CD4-positive, alpha-beta memory T cell (primary cell): ENCODE measurements around the gene AKT1. TPM values are rescaled to one million over a fixed set of nuclear protein-coding genes. Genes with fewer than 3 reads are reported as not detected.
A peak's percentile ranks its signal among the peaks of the same experiment; 100 is the strongest.

Experiments
- CTCF ChIA-PET: fragments of 350-600 bp; sonication (Branson Sonifier 250); formaldehyde crosslinking; loops from one replicate; lab custom pipeline; 2021; ENCODE audit warnings: inconsistent platforms; ENCODE audit not compliant: partially characterized antibody; lab: Charles Lee
- POLR2A ChIA-PET: fragments of 350-600 bp; sonication (Branson Sonifier 250); formaldehyde crosslinking; loops from one replicate; lab custom pipeline; 2021; ENCODE audit not compliant: partially characterized antibody; lab: Charles Lee
- DNase-seq, 5 donors: peaks; one replicate each; pipeline versions ENCODE4 v3.0.0 to v3.0.0-alpha.2; 2020 to 2022; ENCODE audit warnings: mixed read lengths in 1 of 5
- H3K27ac ChIP-seq: one replicate; pipeline ENCODE4 v1.7.0; 2013; ENCODE audit warnings: low read depth, low read length
- H3K27me3 ChIP-seq: 2 replicates; pipeline ENCODE4 v1.7.0; 2013; ENCODE audit warnings: mild to moderate bottlenecking, low read length, moderate library complexity; ENCODE audit not compliant: insufficient read depth
- H3K36me3 ChIP-seq: 2 replicates; pipeline ENCODE4 v1.7.0; 2013; ENCODE audit warnings: mild to moderate bottlenecking, low read length, moderate library complexity; ENCODE audit not compliant: insufficient read depth
- H3K4me1 ChIP-seq: 2 replicates; pipeline ENCODE4 v1.7.0; 2013; ENCODE audit warnings: mild to moderate bottlenecking, low read length, moderate library complexity; ENCODE audit not compliant: insufficient read depth
- H3K4me3 ChIP-seq, 2 donors: one replicate each; pipeline ENCODE4 v1.7.0; 2013; ENCODE audit warnings: low read length in 2 of 2, mild to moderate bottlenecking in 1 of 2
- H3K9me3 ChIP-seq, 2 donors: one replicate each; pipeline ENCODE4 v1.7.0; 2013; ENCODE audit warnings: low read length in 2 of 2, control low read depth in 1 of 2; ENCODE audit not compliant: control insufficient read depth in 1 of 2
- H3K27ac Mint-ChIP-seq, 7 donors: one replicate each; pipeline ENCODE4 v1.8.0; 2020 to 2021; ENCODE audit warnings: mixed read lengths in 7 of 7, mild to moderate bottlenecking in 6 of 7, inconsistent platforms in 3 of 7, moderate library complexity in 3 of 7
- H3K27me3 Mint-ChIP-seq, 2 donors: one replicate each; pipeline ENCODE4 v1.8.0; 2020 to 2021; ENCODE audit warnings: mixed read lengths in 2 of 2
- H3K36me3 Mint-ChIP-seq, 2 donors: one replicate each; pipeline ENCODE4 v1.8.0; 2020 to 2021; ENCODE audit warnings: mixed read lengths in 2 of 2, inconsistent platforms in 1 of 2, mild to moderate bottlenecking in 1 of 2
- H3K4me1 Mint-ChIP-seq, 4 donors: one replicate each; pipeline ENCODE4 v1.8.0; 2020 to 2021; ENCODE audit warnings: mixed read lengths in 4 of 4, mild to moderate bottlenecking in 1 of 4
- H3K4me3 Mint-ChIP-seq, 8 donors: one replicate each; pipeline ENCODE4 v1.8.0; 2020 to 2021; ENCODE audit warnings: mixed read lengths in 8 of 8, mild to moderate bottlenecking in 7 of 8, moderate library complexity in 6 of 8, inconsistent platforms in 3 of 8
- H3K9me3 Mint-ChIP-seq, 8 donors: one replicate each; pipeline ENCODE4 v1.8.0; 2020 to 2021; ENCODE audit warnings: mixed read lengths in 8 of 8, mild to moderate bottlenecking in 5 of 8, inconsistent platforms in 3 of 8, moderate library complexity in 1 of 8
- intact Hi-C: fragments of 100-400 bp; cut with micrococcal nuclease; formaldehyde crosslinking; loops from one replicate; pipeline ENCODE4 v1.15.1; 2023
- polyA plus RNA-seq, 2 donors: library from polyadenylated mRNA; unstranded; fragments of 300-500 nt; fragmentation: Illumina TruSeq; gene quantifications; one replicate each; pipeline ENCODE4 v1.2.3, GENCODE V29; 2021
- total RNA-seq, 2 experiments: library from RNA; stranded (reverse); gene quantifications; one replicate each; pipeline ENCODE4 v1.2.3, GENCODE V29; 2021

AKT1 gene
- total and polyA plus RNA-seq, 4 experiments from 2014 or later = 5.3 to 90.5 (median 56.1) TPM

DNA sequence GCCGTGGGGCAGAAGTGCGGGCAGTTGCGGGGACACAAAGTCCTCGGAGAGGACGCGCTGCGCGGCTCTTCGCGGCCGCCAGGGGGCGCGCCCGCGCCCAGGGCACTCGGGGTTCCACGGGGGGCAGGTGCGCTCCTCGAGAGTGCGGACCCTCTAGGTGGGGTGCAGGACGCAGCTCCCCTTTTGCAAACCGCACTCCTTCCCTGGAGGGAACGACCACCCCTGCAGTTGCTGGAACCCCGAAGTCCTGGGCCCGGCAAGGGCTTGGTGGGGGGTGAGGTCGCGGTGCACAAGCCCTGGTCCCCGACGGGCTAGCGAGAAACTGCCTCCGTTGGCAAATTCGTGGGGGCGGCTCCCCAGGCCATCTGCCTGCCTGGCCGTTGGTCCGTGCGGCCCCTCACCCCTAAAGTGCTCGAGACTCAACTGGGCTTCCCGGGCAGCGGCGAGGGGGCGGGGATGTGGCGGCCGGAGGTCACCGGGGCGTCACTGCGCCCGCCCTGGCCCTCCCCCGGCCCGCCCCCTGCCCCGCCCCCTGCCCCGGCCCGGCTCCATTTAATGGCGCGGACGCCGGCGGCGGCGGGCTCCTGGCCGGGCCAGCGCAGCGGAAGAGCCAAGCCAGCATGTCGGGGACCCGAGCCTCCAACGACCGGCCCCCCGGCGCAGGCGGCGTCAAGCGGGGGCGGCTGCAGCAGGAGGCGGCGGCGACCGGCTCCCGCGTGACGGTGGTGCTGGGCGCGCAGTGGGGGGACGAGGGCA, 71.7 kb downstream of the AKT1 start, which contains the start of gene ADSS1:
Gene ADSS1 (plus strand): TSS at position 579 of the 756 bp plus-strand sequence. CDS start 42 bp downstream, at position 621.
- H3K27ac Mint-ChIP-seq = peak within 1 kb of the TSS in 1 of 7 donors; percentile 53
- H3K27ac ChIP-seq = peak within 1 kb of the TSS; percentile 21

DNA sequence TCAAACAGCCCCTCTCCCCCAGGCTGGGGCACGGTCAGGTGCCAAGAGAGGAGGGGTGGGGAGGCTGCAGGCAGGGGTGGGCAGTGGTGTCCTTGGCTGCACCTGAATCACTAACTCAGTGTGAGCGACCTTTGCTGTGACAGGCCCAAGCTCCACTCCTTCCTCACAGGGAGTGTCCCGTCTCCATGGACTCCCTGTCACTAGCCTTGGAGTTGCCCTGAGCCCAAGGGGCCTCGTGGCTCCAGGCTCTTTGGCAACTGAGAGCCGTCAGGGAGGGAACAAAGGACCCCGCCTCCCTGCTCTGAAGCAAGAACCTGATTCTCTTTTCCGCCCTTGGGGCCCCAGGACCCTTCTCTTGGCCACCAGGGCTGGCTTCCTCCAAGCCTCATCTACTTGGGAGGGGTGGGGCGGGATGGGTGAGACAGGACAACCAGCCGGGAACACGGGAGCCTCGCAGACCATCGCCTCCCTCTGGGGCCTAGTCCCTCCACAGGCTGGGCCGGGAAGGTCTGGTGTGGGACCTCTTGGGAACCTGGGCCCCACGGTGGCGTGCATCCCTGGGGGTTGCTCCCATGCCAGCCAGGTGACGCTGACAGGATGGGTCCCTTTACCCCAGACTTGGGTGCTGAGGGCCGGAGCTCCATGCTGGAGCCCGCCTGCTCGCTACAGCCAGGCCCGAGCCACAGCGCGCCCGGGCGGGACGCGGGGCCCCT, 72.5 kb downstream of the AKT1 start:
- Mint-ChIP-seq H3K4me3 (peak overlapping the region in 1 of 8 donors; percentile 39), H3K27ac (no peak overlapping the region), H3K36me3 (peaks cover 0 to 5% of the 10 kb centered on the region in 2 donors), H3K9me3 (no peaks in the 10 kb centered on the region), H3K4me1 (no peaks in the 10 kb centered on the region), H3K27me3 (no peaks in the 10 kb centered on the region)
- DNase-seq = peak in 1 of 5 donors; percentile 11
- POLR2A ChIA-PET = interaction anchor here (0.8 to 4.2 kb wide), 5 partner anchors 16 to 46 kb away, joined by 3 to 21 read pairs (median 3); partner anchors contain the start of gene SIVA1
- Histone ChIP-seq H3K9me3 (no peaks in the 10 kb centered on the region), H3K4me1 (peaks cover 10% of the 10 kb centered on the region), H3K27ac (no peak overlapping the region), H3K4me3 (no peak overlapping the region), H3K36me3 (no peaks in the 10 kb centered on the region), H3K27me3 (no peaks in the 10 kb centered on the region)
- intact Hi-C loops = no loop called here
- CTCF ChIA-PET = interaction anchor here (0.9 to 3.8 kb wide), 7 partner anchors 14 to 147 kb away, joined by 3 to 16 read pairs (median 4); partner anchors contain the start of gene SIVA1

More for the DNA sequence above, 71.7 kb downstream of the AKT1 start, which contains the start of gene ADSS1:
- ChIA-PET CTCF (interaction anchor here (0.9 to 3.8 kb wide), 6 partner anchors 13 to 146 kb away, joined by 3 to 16 read pairs (median 4); partner anchors contain the start of gene SIVA1), POLR2A (interaction anchor here (0.8 to 4.2 kb wide), 5 partner anchors 17 to 47 kb away, joined by 3 to 21 read pairs (median 3); partner anchors contain the start of gene SIVA1)
- Histone ChIP-seq H3K9me3 (no peaks in the 10 kb centered on the region), H3K36me3 (no peaks in the 10 kb centered on the region), H3K27me3 (no peaks in the 10 kb centered on the region), H3K4me1 (peaks cover 10% of the 10 kb centered on the region), H3K4me3 (peak within 1 kb of the TSS; percentile 29 to 63)
- intact Hi-C loops = loop anchor here (1.0 kb wide), 1 partner anchor 28 kb away; no protein-coding TSS in a partner anchor
- H3K9me3 Mint-ChIP-seq = no peaks in the 10 kb centered on the region
- DNase-seq = peak; percentile 58 to 75 (median 65)
- H3K4me1 Mint-ChIP-seq = no peaks in the 10 kb centered on the region
- H3K4me3 Mint-ChIP-seq = peak within 1 kb of the TSS in 7 of 8 donors; percentile 30 to 82 (median 69)
- H3K36me3 Mint-ChIP-seq = peaks cover 0 to 5% of the 10 kb centered on the region in 2 donors
- H3K27me3 Mint-ChIP-seq = no peaks in the 10 kb centered on the region

DNA sequence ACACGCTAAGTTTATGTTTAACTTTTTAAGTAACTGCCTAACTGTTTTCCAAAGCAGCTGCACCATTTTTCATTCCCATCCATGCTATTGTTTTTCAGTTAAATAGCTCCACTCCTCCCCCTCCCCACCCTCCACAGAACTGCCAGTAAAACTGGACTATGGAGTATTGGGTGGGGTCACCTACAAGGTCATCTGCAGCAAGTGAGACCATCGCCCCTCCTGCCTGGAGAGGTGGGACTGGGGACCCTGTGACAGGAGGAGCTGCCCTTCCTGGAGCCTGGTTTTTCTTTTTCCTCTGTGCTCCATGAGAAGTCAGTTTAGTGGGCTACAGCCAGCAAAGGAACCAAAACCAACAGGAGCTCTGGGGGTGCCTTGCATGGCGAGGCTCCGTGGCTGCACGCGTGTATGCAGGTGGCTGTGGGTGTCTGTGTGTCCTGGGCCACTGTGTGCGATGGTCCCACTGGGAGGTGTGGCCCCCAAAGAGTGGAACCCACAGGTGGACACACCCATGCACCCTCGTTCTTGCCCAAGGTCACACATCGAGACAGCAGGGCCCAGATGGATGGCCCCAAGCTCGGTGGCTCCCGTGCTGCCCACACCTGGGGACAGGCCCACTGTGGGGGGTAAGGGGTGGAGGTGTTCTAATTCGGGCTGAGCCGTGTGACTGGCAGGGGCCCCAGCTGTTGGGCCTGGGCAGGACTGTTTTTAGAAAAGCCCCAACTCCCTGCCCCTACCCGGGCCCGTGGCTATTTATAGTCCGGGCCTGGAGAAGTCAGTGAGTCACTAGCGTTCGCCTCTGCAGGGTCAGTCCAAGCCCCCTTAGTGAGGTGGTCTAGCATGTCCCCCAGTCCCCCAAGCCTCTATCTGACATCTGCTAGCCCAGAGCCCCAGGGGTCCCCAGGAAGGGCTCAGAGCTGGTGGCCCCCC, 73.8 kb downstream of the AKT1 start:
- POLR2A ChIA-PET = interaction anchor here (1.6 to 4.2 kb wide), 2 partner anchors 31 to 32 kb away, joined by 3 to 21 read pairs; partner anchors contain the start of gene SIVA1
- Histone ChIP-seq H3K27me3 (no peaks in the 10 kb centered on the region), H3K27ac (no peak overlapping the region), H3K9me3 (no peaks in the 10 kb centered on the region), H3K36me3 (no peaks in the 10 kb centered on the region), H3K4me1 (peaks cover 10% of the 10 kb centered on the region), H3K4me3 (no peak overlapping the region)
- CTCF ChIA-PET = interaction anchor here (1.2 to 3.8 kb wide), 2 partner anchors 31 to 104 kb away, joined by 3 to 16 read pairs; partner anchors contain the start of gene SIVA1
- intact Hi-C loops = no loop called here
- Mint-ChIP-seq H3K27me3 (no peaks in the 10 kb centered on the region), H3K4me3 (no peak overlapping the region), H3K4me1 (peaks cover 0 to 2% (median under 1%) of the 10 kb centered on the region in 4 donors), H3K27ac (no peak overlapping the region), H3K9me3 (no peaks in the 10 kb centered on the region), H3K36me3 (peaks cover 0 to 8% of the 10 kb centered on the region in 2 donors)
- DNase-seq = no peak

Other genes with a start within 250 kb of the AKT1 start
- gene C14orf180, start 216.0 kb downstream of the AKT1 start, total RNA-seq = not detected
- gene C14orf180, start 216.0 kb downstream of the AKT1 start, polyA plus RNA-seq = not detected
- gene TMEM179, start 191.0 kb downstream of the AKT1 start, total RNA-seq = not detected
- gene TMEM179, start 191.0 kb downstream of the AKT1 start, polyA plus RNA-seq = not detected
- gene INF2, start 106.1 kb downstream of the AKT1 start, total RNA-seq = 10 to 100 TPM; 93.1 to 96.8 TPM
- gene INF2, start 106.1 kb downstream of the AKT1 start, polyA plus RNA-seq = 10 to 100 TPM in 1 of 2 donors, 1 to 10 TPM in 1; 4.0 to 11.6 TPM
- 1 to 10 TPM; 1.5 TPM for gene ADSS1, start 71.5 kb downstream of the AKT1 start, total RNA-seq
- gene ADSS1, start 71.5 kb downstream of the AKT1 start, polyA plus RNA-seq = 1 to 10 TPM in 1 of 2 donors, under 1 TPM in 1; 0.16 to 1.8 TPM
- 10 to 100 TPM; 69.3 to 80.2 TPM for gene SIVA1, start 42.6 kb downstream of the AKT1 start, total RNA-seq
- 100 to 1,000 TPM; 208 to 266 TPM for gene SIVA1, start 42.6 kb downstream of the AKT1 start, polyA plus RNA-seq
- 10 to 100 TPM; 11.6 to 12.3 TPM for gene ZBTB42, start 5.4 kb upstream of the AKT1 start, total RNA-seq
- gene ZBTB42, start 5.4 kb upstream of the AKT1 start, polyA plus RNA-seq = 1 to 10 TPM; 2.0 to 2.1 TPM
- 1 to 10 TPM; 3.0 to 3.8 TPM for gene CEP170B, start 69.5 kb upstream of the AKT1 start, total RNA-seq
- under 1 TPM in 1 of 2 donors, not detected in 1; 0.16 TPM for gene CEP170B, start 69.5 kb upstream of the AKT1 start, polyA plus RNA-seq
- not detected for gene PLD4, start 129.1 kb upstream of the AKT1 start, total RNA-seq
- gene PLD4, start 129.1 kb upstream of the AKT1 start, polyA plus RNA-seq = under 1 TPM in 1 of 2 donors, not detected in 1; 0.68 TPM
- gene AHNAK2, start 182.6 kb upstream of the AKT1 start, total RNA-seq = under 1 TPM; 0.06 to 0.15 TPM
- gene AHNAK2, start 182.6 kb upstream of the AKT1 start, polyA plus RNA-seq = not detected
- 1 to 10 TPM; 1.3 to 1.6 TPM for gene CLBA1, start 190.0 kb upstream of the AKT1 start, total RNA-seq
- gene CLBA1, start 190.0 kb upstream of the AKT1 start, polyA plus RNA-seq = 1 to 10 TPM; 1.2 to 1.3 TPM
- 10 to 100 TPM; 17.1 to 19.0 TPM for gene CDCA4, start 225.3 kb upstream of the AKT1 start, total RNA-seq
- gene CDCA4, start 225.3 kb upstream of the AKT1 start, polyA plus RNA-seq = 10 to 100 TPM; 18.7 to 20.9 TPM